ENCODE results near the gene CEBPZ. TPM values are rescaled to one million over a fixed set of nuclear protein-coding genes. Genes with fewer than 3 reads are reported as not detected.

Gene CEBPZ
- total and polyA plus RNA-seq, 7 donors = 30.7 to 54.2 (median 41.8) TPM

GRCh38 chr2:37181726-37182684 lies 49.4 kb downstream of the CEBPZ start:
- Histone ChIP-seq H3K27me3 (peaks cover 0 to 5% (median 0%) of the 10 kb centered on the region in 3 donors), H3K9me3 (no peaks in the 10 kb centered on the region), H3K36me3 (no peaks in the 10 kb centered on the region), H3K4me1 (no peaks in the 10 kb centered on the region), H3K27ac (no peak overlapping the region), H3K4me3 (no peak overlapping the region)
- intact Hi-C loops (cut with DNase I) = no loop called here
- no peak for DNase-seq
- WGBS, 2 donors = 83 to 88% methylated on average over 17 of the region's 17 CpGs
- no peak for TF ChIP-seq POLR2A (IDR thresholded peaks at IDR 0.05)
- no peak for TF ChIP-seq CTCF (IDR thresholded peaks at IDR 0.05)
- no peak for TF ChIP-seq POLR2AphosphoS5 (IDR thresholded peaks at IDR 0.05)
- TF ChIP-seq EP300 (IDR thresholded peaks at IDR 0.05) = no peak

- intact Hi-C loops (cut with DNase I) = no loop called here
- no peaks in the 10 kb centered on the region for H3K9me3 ChIP-seq
- no peaks in the 10 kb centered on the region for H3K4me1 ChIP-seq
- H3K27me3 ChIP-seq = no peaks in the 10 kb centered on the region
- H3K4me3 ChIP-seq = no peak overlapping the region
- 93 to 97% methylated on average over 5 of the region's 5 CpGs for WGBS, 2 donors
- H3K27ac ChIP-seq = no peak overlapping the region
- H3K36me3 ChIP-seq = no peaks in the 10 kb centered on the region
- DNase-seq = no peak
- TF ChIP-seq POLR2A (IDR thresholded peaks at IDR 0.05) (no peak), EP300 (IDR thresholded peaks at IDR 0.05) (no peak), CTCF (IDR thresholded peaks at IDR 0.05) (no peak), POLR2AphosphoS5 (IDR thresholded peaks at IDR 0.05) (no peak)
Observed at GRCh38 chr2:37180640-37181039, 50.8 kb downstream of the CEBPZ start.

- H3K9me3 ChIP-seq = no peaks in the 10 kb centered on the region
- intact Hi-C loops (cut with DNase I) = no loop called here
- H3K4me3 ChIP-seq = no peak overlapping the region
- no peaks in the 10 kb centered on the region for H3K36me3 ChIP-seq
- TF ChIP-seq POLR2A (IDR thresholded peaks at IDR 0.05) (no peak), EP300 (IDR thresholded peaks at IDR 0.05) (no peak), CTCF (IDR thresholded peaks at IDR 0.05) (no peak), POLR2AphosphoS5 (IDR thresholded peaks at IDR 0.05) (no peak)
- DNase-seq = no peak
- no peak overlapping the region for H3K27ac ChIP-seq
- no peaks in the 10 kb centered on the region for H3K27me3 ChIP-seq
- 45 to 56% methylated on average over 4 of the region's 4 CpGs for WGBS, 2 donors
- H3K4me1 ChIP-seq = no peaks in the 10 kb centered on the region
Observed at GRCh38 chr2:37180006-37180639, 51.3 kb downstream of the CEBPZ start.

- 80% methylated on average over 1 of the region's 1 CpG for WGBS, 2 donors
- intact Hi-C loops (cut with DNase I) = no loop called here
- Histone ChIP-seq H3K27ac (no peak overlapping the region), H3K4me1 (no peaks in the 10 kb centered on the region), H3K4me3 (no peak overlapping the region), H3K27me3 (no peaks in the 10 kb centered on the region), H3K36me3 (no peaks in the 10 kb centered on the region), H3K9me3 (no peaks in the 10 kb centered on the region)
- no peak for DNase-seq
- TF ChIP-seq CTCF (IDR thresholded peaks at IDR 0.05) = no peak
- no peak for TF ChIP-seq EP300 (IDR thresholded peaks at IDR 0.05)
- TF ChIP-seq POLR2A (IDR thresholded peaks at IDR 0.05) = no peak
- no peak for TF ChIP-seq POLR2AphosphoS5 (IDR thresholded peaks at IDR 0.05)
Observed at GRCh38 chr2:37173741-37174140, 57.7 kb downstream of the CEBPZ start.

Measured in sigmoid colon (tissue), 7 donors.